H9 (cell line): Measurements from ENCODE around the gene DPCD. TPM values are rescaled to one million over a fixed set of nuclear protein-coding genes. Genes with fewer than 3 reads are reported as not detected.

ENCODE experiments used
- DNase-seq: peaks from one replicate; pipeline ENCODE4 v3.0.0-alpha.2; 2017
- H2AFZ ChIP-seq: one replicate; pipeline ENCODE4 v1.6.1; 2013; ENCODE audit warnings: mild to moderate bottlenecking, low read length, control low read depth, moderate library complexity
- H2AK5ac ChIP-seq: 2 replicates; pipeline ENCODE4 v1.6.1; 2013; ENCODE audit warnings: low read length, control low read depth, mixed read lengths; ENCODE audit not compliant: insufficient read length
- H2BK120ac ChIP-seq: one replicate; pipeline ENCODE4 v1.6.1; 2013; ENCODE audit warnings: low read depth, mild to moderate bottlenecking, low read length, control low read depth, inconsistent platforms; ENCODE audit not compliant: poor library complexity, severe bottlenecking
- H2BK12ac ChIP-seq: 2 replicates; pipeline ENCODE4 v1.6.1; 2013; ENCODE audit warnings: low read length, control low read depth, mixed read lengths, low read depth; ENCODE audit not compliant: insufficient read length
- H2BK15ac ChIP-seq: 2 replicates; pipeline ENCODE4 v1.6.1; 2013; ENCODE audit warnings: low read depth, low read length, control low read depth
- H2BK20ac ChIP-seq: one replicate; pipeline ENCODE4 v1.6.1; 2013; ENCODE audit warnings: low read depth, mild to moderate bottlenecking, low read length, control low read depth, inconsistent platforms; ENCODE audit not compliant: poor library complexity, severe bottlenecking
- H2BK5ac ChIP-seq: 2 replicates; pipeline ENCODE4 v1.6.1; 2013; ENCODE audit warnings: low read length, control low read depth, mixed read lengths; ENCODE audit not compliant: insufficient read length
- H3K14ac ChIP-seq: 2 replicates; pipeline ENCODE4 v1.6.1; 2013; ENCODE audit warnings: low read length, control low read depth; ENCODE audit not compliant: insufficient read depth
- H3K18ac ChIP-seq: 2 replicates; pipeline ENCODE4 v1.6.1; 2013; ENCODE audit warnings: low read depth, mild to moderate bottlenecking, mixed read lengths, low read length, control low read depth; ENCODE audit not compliant: insufficient read length
- H3K23ac ChIP-seq: 2 replicates; pipeline ENCODE4 v1.6.1; 2013; ENCODE audit warnings: low read length, control low read depth, mixed read lengths, low read depth; ENCODE audit not compliant: insufficient read length
- H3K23me2 ChIP-seq: 2 replicates; pipeline ENCODE4 v1.6.1; 2013; ENCODE audit warnings: low read depth, mild to moderate bottlenecking, mixed read lengths, low read length, control low read depth; ENCODE audit not compliant: insufficient read length, poor library complexity, severe bottlenecking
- H3K27ac ChIP-seq: 2 replicates; pipeline ENCODE4 v1.5.1; 2013; ENCODE audit warnings: low read length, control low read depth, mixed read lengths, low read depth; ENCODE audit not compliant: insufficient read length
- H3K27me3 ChIP-seq: 2 replicates; pipeline ENCODE4 v1.6.1; 2013; ENCODE audit warnings: low read length, control low read depth, inconsistent platforms; ENCODE audit not compliant: insufficient read depth
- H3K4ac ChIP-seq: 2 replicates; pipeline ENCODE4 v1.6.1; 2013; ENCODE audit warnings: low read depth, mild to moderate bottlenecking, control low read depth, inconsistent platforms, low read length, moderate library complexity
- H3K4me1 ChIP-seq: 2 replicates; pipeline ENCODE4 v1.6.1; 2013; ENCODE audit warnings: low read length, control low read depth, inconsistent platforms; ENCODE audit not compliant: insufficient read depth
- H3K4me2 ChIP-seq: 2 replicates; pipeline ENCODE4 v1.6.1; 2013; ENCODE audit warnings: low read length, control low read depth, mixed read lengths; ENCODE audit not compliant: insufficient read length, insufficient read depth
- H3K56ac ChIP-seq: 2 replicates; pipeline ENCODE4 v1.6.1; 2013; ENCODE audit warnings: low read depth, mild to moderate bottlenecking, mixed read lengths, low read length, control low read depth; ENCODE audit not compliant: insufficient read length
- H3K79me1 ChIP-seq: 2 replicates; pipeline ENCODE4 v1.6.1; 2013; ENCODE audit warnings: low read depth, mild to moderate bottlenecking, moderate library complexity, low read length, control low read depth, inconsistent platforms; ENCODE audit not compliant: insufficient read depth, poor library complexity, severe bottlenecking
- H3K79me2 ChIP-seq: 2 replicates; pipeline ENCODE4 v1.6.1; 2013; ENCODE audit warnings: low read length, control low read depth, inconsistent platforms; ENCODE audit not compliant: insufficient read depth
- H3K9ac ChIP-seq: 2 replicates; pipeline ENCODE4 v1.6.1; 2013; ENCODE audit warnings: low read length, control low read depth, mixed read lengths; ENCODE audit not compliant: insufficient read length; ENCODE audit errors: extremely low read depth
- H3K9me3 ChIP-seq: one replicate; pipeline ENCODE4 v1.6.1; 2013; ENCODE audit warnings: low read depth, low read length, inconsistent platforms; ENCODE audit not compliant: control insufficient read depth
- H3T11ph ChIP-seq: one replicate; pipeline ENCODE4 v1.6.1; 2013; ENCODE audit warnings: mild to moderate bottlenecking, low read length, control low read depth, inconsistent platforms
- H4K20me1 ChIP-seq: one replicate; pipeline ENCODE4 v1.6.1; 2013; ENCODE audit not compliant: control insufficient read depth, insufficient read length, insufficient read depth
- H4K5ac ChIP-seq: 2 replicates; pipeline ENCODE4 v1.6.1; 2013; ENCODE audit warnings: low read depth, mild to moderate bottlenecking, mixed read lengths, low read length, control low read depth; ENCODE audit not compliant: insufficient read length
- H4K8ac ChIP-seq: replicated peaks from 2 replicates; pipeline ENCODE4 v1.6.1; 2013; ENCODE audit warnings: low read length, control low read depth, mixed read lengths, low read depth; ENCODE audit not compliant: insufficient read length
- H4K91ac ChIP-seq: 2 replicates; pipeline ENCODE4 v1.6.1; 2013; ENCODE audit warnings: low read depth, mild to moderate bottlenecking, moderate library complexity, mixed read lengths, low read length, control low read depth; ENCODE audit not compliant: insufficient read length
- H3K27ac Mint-ChIP-seq, 3 experiments: 2 replicates in 2 of 3; 3 replicates in 1 of 3; pipeline ENCODE4 v1.8.0; 2020 to 2021; ENCODE audit warnings: mixed read lengths in 3 of 3, mild to moderate bottlenecking in 1 of 3, moderate library complexity in 1 of 3
- H3K27me3 Mint-ChIP-seq: 2 replicates; pipeline ENCODE4 v1.8.0; 2021; ENCODE audit warnings: low read depth, mild to moderate bottlenecking, moderate library complexity, mixed read lengths
- H3K36me3 Mint-ChIP-seq, 3 experiments: 2 replicates in 2 of 3; 3 replicates in 1 of 3; pipeline ENCODE4 v1.8.0; 2020 to 2021; ENCODE audit warnings: low read depth in 3 of 3, mixed read lengths in 3 of 3; ENCODE audit not compliant: insufficient read depth in 1 of 3
- H3K4me1 Mint-ChIP-seq, 2 experiments: 2 replicates each; pipeline ENCODE4 v1.8.0; 2020; ENCODE audit warnings: mixed read lengths in 2 of 2
- H3K4me3 Mint-ChIP-seq, 2 experiments: 2 replicates in 1 of 2; 3 replicates in 1 of 2; pipeline ENCODE4 v1.8.0; 2020 to 2021; ENCODE audit warnings: mild to moderate bottlenecking in 2 of 2, mixed read lengths in 2 of 2, moderate library complexity in 1 of 2
- H3K9me3 Mint-ChIP-seq, 2 experiments: 2 replicates in 1 of 2; 3 replicates in 1 of 2; pipeline ENCODE4 v1.8.0; 2020; ENCODE audit warnings: mild to moderate bottlenecking in 2 of 2, mixed read lengths in 2 of 2, moderate library complexity in 1 of 2
- WGBS: extraction: QIAGEN DNeasy Blood & Tissue Kit; methylation state at CpG from one replicate; pipeline ENCODE4 v1.1.7; 2013; ENCODE audit warnings: missing lambda C conversion rate, low lambda C conversion rate, mixed read lengths; ENCODE audit not compliant: insufficient read length; ENCODE audit errors: extremely low coverage; 5-methylcytosine and 5-hydroxymethylcytosine counted together
- total RNA-seq: library from RNA; stranded (reverse); gene quantifications from 2 replicates; pipeline ENCODE4 v1.2.1, GENCODE V29; 2021
- TF ChIP-seq, protein P1 (sequence below): fragments of 200-600 bp; sonication (generic); conservative IDR thresholded peaks from 3 replicates; pipeline ENCODE4 v1.8.0; 2021; ENCODE audit warnings: antibody characterized with exemption, mild to moderate bottlenecking

The DPCD gene
- total RNA-seq, 1 experiment from 2014 or later = 21.8 TPM

- no peak overlapping the region for H4K91ac ChIP-seq
- no peak overlapping the region for H2AK5ac ChIP-seq
- H3K27me3 ChIP-seq = no peaks in the 10 kb centered on the region
- H3T11ph ChIP-seq = no peak overlapping the region
- H3K27me3 Mint-ChIP-seq = no peaks in the 10 kb centered on the region; the same call in 1 of the 2 replicates
- no peaks in the 10 kb centered on the region; the same call in 1 of the 2 replicates for H3K4me1 ChIP-seq
- WGBS = no CpG with 5 or more reads among the region's 4 CpGs
- no peak overlapping the region for H2BK120ac ChIP-seq
- no peak overlapping the region for H3K56ac ChIP-seq
- no peak overlapping the region for H3K4me2 ChIP-seq
- H3K27ac ChIP-seq = no peak overlapping the region
- TF ChIP-seq, protein P1, sequence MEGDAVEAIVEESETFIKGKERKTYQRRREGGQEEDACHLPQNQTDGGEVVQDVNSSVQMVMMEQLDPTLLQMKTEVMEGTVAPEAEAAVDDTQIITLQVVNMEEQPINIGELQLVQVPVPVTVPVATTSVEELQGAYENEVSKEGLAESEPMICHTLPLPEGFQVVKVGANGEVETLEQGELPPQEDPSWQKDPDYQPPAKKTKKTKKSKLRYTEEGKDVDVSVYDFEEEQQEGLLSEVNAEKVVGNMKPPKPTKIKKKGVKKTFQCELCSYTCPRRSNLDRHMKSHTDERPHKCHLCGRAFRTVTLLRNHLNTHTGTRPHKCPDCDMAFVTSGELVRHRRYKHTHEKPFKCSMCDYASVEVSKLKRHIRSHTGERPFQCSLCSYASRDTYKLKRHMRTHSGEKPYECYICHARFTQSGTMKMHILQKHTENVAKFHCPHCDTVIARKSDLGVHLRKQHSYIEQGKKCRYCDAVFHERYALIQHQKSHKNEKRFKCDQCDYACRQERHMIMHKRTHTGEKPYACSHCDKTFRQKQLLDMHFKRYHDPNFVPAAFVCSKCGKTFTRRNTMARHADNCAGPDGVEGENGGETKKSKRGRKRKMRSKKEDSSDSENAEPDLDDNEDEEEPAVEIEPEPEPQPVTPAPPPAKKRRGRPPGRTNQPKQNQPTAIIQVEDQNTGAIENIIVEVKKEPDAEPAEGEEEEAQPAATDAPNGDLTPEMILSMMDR = no peak
- H3K79me1 ChIP-seq = no peaks in the 10 kb centered on the region
- no peak overlapping the region for H4K5ac ChIP-seq
- no peak overlapping the region for H2BK5ac ChIP-seq
- no peak overlapping the region for H4K8ac ChIP-seq
- no peaks in the 10 kb centered on the region for H4K20me1 ChIP-seq
- H3K9ac ChIP-seq = no peak overlapping the region
- no peaks in the 10 kb centered on the region; a peak in 1 of 5 replicates for H3K9me3 Mint-ChIP-seq
- no peak overlapping the region for H3K23ac ChIP-seq
- no peak overlapping the region for H3K14ac ChIP-seq
- H3K4ac ChIP-seq = no peak overlapping the region
- H3K9me3 ChIP-seq = no peaks in the 10 kb centered on the region
- DNase-seq = no peak
- H2BK12ac ChIP-seq = no peak overlapping the region
- H3K27ac Mint-ChIP-seq = peak overlapping the region in 2 of 3 experiments; percentile 44 to 65; a peak in 2 of 7 replicates
- H2AFZ ChIP-seq = no peak overlapping the region
- peaks cover 18 to 36% of the 10 kb centered on the region in 2 experiments for H3K4me1 Mint-ChIP-seq
- H2BK15ac ChIP-seq = no peak overlapping the region
- no peaks in the 10 kb centered on the region for H3K79me2 ChIP-seq
- peaks cover 14 to 40% (median 40%) of the 10 kb centered on the region in 3 experiments for H3K36me3 Mint-ChIP-seq
- no peak overlapping the region for H2BK20ac ChIP-seq
- H3K4me3 Mint-ChIP-seq = no peak overlapping the region
- no peaks in the 10 kb centered on the region for H3K23me2 ChIP-seq
- no peak overlapping the region for H3K18ac ChIP-seq
Measured at GRCh38 chr10:101609481-101609880, 21.4 kb downstream of the DPCD start.
